Suprapubic skin (tissue), 4 donors: ENCODE measurements around the gene STARD8. TPM values are rescaled to one million over a fixed set of nuclear protein-coding genes. Genes with fewer than 3 reads are reported as not detected.

Source experiments
- DNase-seq, 2 donors: peaks; one replicate each; pipeline ENCODE4 v3.0.0-alpha.2; 2019; ENCODE audit warnings: low spot score in 2 of 2
- H3K27ac ChIP-seq: fragments of 200-600 bp; sonication (generic); one replicate; pipeline ENCODE4 v1.5.1; 2019
- H3K27me3 ChIP-seq: fragments of 200-600 bp; sonication (generic); one replicate; pipeline ENCODE4 v1.5.1; 2019
- H3K36me3 ChIP-seq: fragments of 200-600 bp; sonication (generic); one replicate; pipeline ENCODE4 v1.5.1; 2019
- H3K4me1 ChIP-seq: fragments of 200-600 bp; sonication (generic); one replicate; pipeline ENCODE4 v1.5.1; 2019
- H3K4me3 ChIP-seq: fragments of 200-600 bp; sonication (generic); one replicate; pipeline ENCODE4 v1.5.1; 2019; ENCODE audit warnings: mild to moderate bottlenecking
- H3K9me3 ChIP-seq: fragments of 200-600 bp; sonication (generic); one replicate; pipeline ENCODE4 v1.5.1; 2019
- CTCF ChIP-seq, 2 donors: fragments of 200-600 bp in 1 of 2; fragments of 450-650 bp in 1 of 2; sonication (generic) in 1 of 2; IDR thresholded peaks; one replicate each; pipeline ENCODE4 v1.5.1; 2016 to 2019; ENCODE audit warnings: antibody characterized with exemption in 2 of 2, mild to moderate bottlenecking in 1 of 2, moderate library complexity in 1 of 2
- EP300 ChIP-seq: sonication (generic); formaldehyde crosslinking; IDR thresholded peaks from one replicate; pipeline ENCODE4 v1.6.1; 2017; ENCODE audit warnings: antibody characterized with exemption
- POLR2A ChIP-seq, 2 donors: fragments of 450-650 bp; IDR thresholded peaks; one replicate each; pipeline ENCODE4 v1.6.1; 2017; ENCODE audit warnings: antibody characterized with exemption in 2 of 2, mild to moderate bottlenecking in 2 of 2, moderate library complexity in 2 of 2
- POLR2AphosphoS5 ChIP-seq, 3 donors: sonication (generic); formaldehyde crosslinking; IDR thresholded peaks; one replicate each; pipeline ENCODE4 v1.6.1; 2017; ENCODE audit warnings: antibody characterized with exemption in 3 of 3
- WGBS: methylation state at CpG from one replicate; pipeline ENCODE4 v1.1.5; 2018; 5-methylcytosine and 5-hydroxymethylcytosine counted together
- total RNA-seq, 4 donors: library from RNA; depleted of rRNA; stranded (reverse); fragments of >200 nt; gene quantifications; one replicate each; pipeline ENCODE4 v1.1.0, GENCODE V29; 2016

The STARD8 gene
- total RNA-seq, 4 donors from 2014 or later, result 2.0 to 4.5 (median 2.3) TPM

- Histone ChIP-seq H3K4me3 (no peak overlapping the region), H3K9me3 (no peaks in the 10 kb centered on the region), H3K36me3 (no peaks in the 10 kb centered on the region), H3K27ac (no peak overlapping the region), H3K4me1 (no peaks in the 10 kb centered on the region), H3K27me3 (no peaks in the 10 kb centered on the region)
- DNase-seq, result no peak
- no peak for TF ChIP-seq POLR2AphosphoS5 (IDR thresholded peaks at IDR 0.05)
- no peak for TF ChIP-seq POLR2A (IDR thresholded peaks at IDR 0.05)
- no peak for TF ChIP-seq CTCF (IDR thresholded peaks at IDR 0.05)
- no peak for TF ChIP-seq EP300
- WGBS, result 83% methylated on average over 3 of the region's 3 CpGs
These were observed 102.0 kb downstream of the STARD8 start for GRCh38 chrX:68749426-68749825.

GRCh38 chrX:68750316-68750715, 102.8 kb downstream of the STARD8 start:
- WGBS, result 88% methylated on average over 3 of the region's 3 CpGs
- no peak for DNase-seq
- TF ChIP-seq POLR2AphosphoS5 (IDR thresholded peaks at IDR 0.05), result no peak
- TF ChIP-seq POLR2A (IDR thresholded peaks at IDR 0.05), result no peak
- no peak for TF ChIP-seq EP300
- TF ChIP-seq CTCF (IDR thresholded peaks at IDR 0.05), result no peak

DNA sequence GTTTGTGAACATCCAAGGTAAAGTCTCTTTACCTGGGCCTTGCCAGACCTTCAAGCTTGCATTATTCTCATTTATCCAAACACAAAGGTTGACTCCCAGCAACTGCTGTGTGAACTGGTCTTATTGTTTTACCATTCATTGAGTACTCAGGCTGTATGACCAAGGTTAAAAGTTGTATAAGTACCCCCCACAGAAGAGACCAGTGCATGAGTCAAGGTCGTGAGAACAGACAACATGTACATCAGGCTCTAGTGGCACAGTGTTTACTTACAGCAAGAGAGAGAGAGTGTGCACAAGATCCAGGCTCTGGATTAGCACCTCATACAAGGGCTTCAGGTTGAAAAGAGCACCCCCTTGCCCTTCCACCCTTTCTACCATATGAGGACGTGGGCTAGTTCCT, 103.9 kb downstream of the STARD8 start:
- DNase-seq, result no peak
- TF ChIP-seq EP300 (no peak), POLR2A (IDR thresholded peaks at IDR 0.05) (no peak), POLR2AphosphoS5 (IDR thresholded peaks at IDR 0.05) (no peak), CTCF (IDR thresholded peaks at IDR 0.05) (no peak)
- WGBS, result 65% methylated on average over 2 of the region's 2 CpGs
- no peaks in the 10 kb centered on the region for H3K36me3 ChIP-seq
- H3K4me1 ChIP-seq, result no peaks in the 10 kb centered on the region
- H3K9me3 ChIP-seq, result no peaks in the 10 kb centered on the region
- no peak overlapping the region for H3K4me3 ChIP-seq
- H3K27ac ChIP-seq, result no peak overlapping the region
- H3K27me3 ChIP-seq, result no peaks in the 10 kb centered on the region

More at GRCh38 chrX:68750316-68750715, 102.8 kb downstream of the STARD8 start:
- Histone ChIP-seq H3K36me3 (no peaks in the 10 kb centered on the region), H3K27me3 (no peaks in the 10 kb centered on the region), H3K4me3 (no peak overlapping the region), H3K9me3 (no peaks in the 10 kb centered on the region), H3K4me1 (no peaks in the 10 kb centered on the region), H3K27ac (no peak overlapping the region)

DNA sequence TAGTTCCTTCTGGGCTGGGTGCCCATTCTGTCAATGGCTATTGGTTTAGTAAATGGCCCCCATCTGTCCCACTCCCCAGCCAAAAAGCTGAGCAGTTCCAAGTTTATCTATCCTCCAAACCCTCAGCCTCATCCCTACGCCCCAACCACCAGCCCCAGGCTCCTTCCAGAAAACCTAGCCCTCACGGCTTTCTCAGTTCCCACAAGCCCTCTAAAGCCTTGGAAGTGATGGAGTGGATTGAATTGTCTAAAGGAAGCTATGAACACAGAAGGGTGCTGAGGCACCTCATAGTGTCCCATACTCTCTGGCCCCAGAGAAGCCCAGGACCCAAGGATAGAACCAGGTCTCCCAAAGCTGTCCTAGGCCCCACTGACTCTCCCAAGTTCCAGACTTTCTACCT, 105.8 kb downstream of the STARD8 start:
- Histone ChIP-seq H3K27me3 (no peaks in the 10 kb centered on the region), H3K9me3 (no peaks in the 10 kb centered on the region), H3K27ac (no peak overlapping the region), H3K36me3 (no peaks in the 10 kb centered on the region), H3K4me1 (no peaks in the 10 kb centered on the region), H3K4me3 (no peak overlapping the region)
- no peak for TF ChIP-seq CTCF (IDR thresholded peaks at IDR 0.05)
- TF ChIP-seq POLR2AphosphoS5 (IDR thresholded peaks at IDR 0.05), result no peak
- 100% methylated on average over 2 of the region's 2 CpGs for WGBS
- DNase-seq, result no peak

DNA sequence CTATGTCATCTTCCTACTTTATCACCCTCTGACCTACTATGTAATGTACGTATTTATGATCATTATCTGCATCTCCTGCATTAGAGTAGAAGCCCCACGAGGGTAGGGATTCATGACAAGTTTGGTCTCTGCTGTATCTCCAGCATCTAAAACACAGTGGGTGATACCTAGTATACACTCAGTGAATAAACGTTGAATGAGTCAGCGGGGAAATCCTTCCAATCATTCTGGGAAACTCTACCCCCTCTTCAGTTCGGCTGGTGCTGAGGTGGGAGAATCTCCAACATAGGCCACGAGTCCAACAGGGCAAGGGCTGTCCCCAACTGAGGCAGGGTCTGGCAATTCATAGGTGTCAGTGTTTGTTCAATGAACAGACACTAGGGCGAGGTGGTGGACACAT, 106.9 kb downstream of the STARD8 start:
- no peak for TF ChIP-seq POLR2AphosphoS5 (IDR thresholded peaks at IDR 0.05)
- no peak for DNase-seq
- H3K36me3 ChIP-seq, result no peaks in the 10 kb centered on the region
- no peak overlapping the region for H3K4me3 ChIP-seq
- no peaks in the 10 kb centered on the region for H3K27me3 ChIP-seq
- 71% methylated on average over 7 of the region's 7 CpGs for WGBS
- H3K9me3 ChIP-seq, result no peaks in the 10 kb centered on the region
- no peaks in the 10 kb centered on the region for H3K4me1 ChIP-seq
- H3K27ac ChIP-seq, result no peak overlapping the region

DNA sequence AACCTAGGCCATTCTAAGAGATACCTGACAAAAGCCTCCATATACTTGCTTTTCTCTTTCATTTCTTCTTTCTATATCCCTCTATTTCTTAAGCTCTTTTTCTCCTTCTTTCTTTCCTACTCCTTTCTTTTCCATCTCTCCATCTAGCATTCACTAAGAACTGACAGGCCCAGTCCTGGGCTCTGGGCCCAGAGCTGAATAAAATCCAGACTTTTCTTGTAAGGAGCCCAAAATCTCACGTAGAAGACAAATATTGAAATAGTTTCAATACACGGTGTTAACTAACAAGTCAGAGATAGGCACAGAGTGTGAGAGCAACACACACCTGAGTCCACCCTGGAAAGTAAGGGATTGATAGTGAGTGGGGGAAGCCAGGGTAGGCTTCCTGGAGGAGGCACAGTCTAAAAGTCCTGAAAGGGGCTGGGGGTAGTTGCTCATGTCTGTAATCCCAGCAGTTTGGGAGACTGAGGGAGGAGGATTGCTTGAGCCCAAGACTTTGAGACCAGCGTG, 108.2 kb downstream of the STARD8 start:
- Histone ChIP-seq H3K4me3 (no peak overlapping the region), H3K9me3 (no peaks in the 10 kb centered on the region), H3K36me3 (no peaks in the 10 kb centered on the region), H3K27me3 (no peaks in the 10 kb centered on the region), H3K27ac (no peak overlapping the region), H3K4me1 (no peaks in the 10 kb centered on the region)
- no peak for DNase-seq
- WGBS, result 59% methylated on average over 3 of the region's 3 CpGs
- TF ChIP-seq POLR2A (IDR thresholded peaks at IDR 0.05) (no peak), CTCF (IDR thresholded peaks at IDR 0.05) (no peak), EP300 (no peak)
